ENCODE measurements around the gene PMP22.

The PMP22 gene

DNA sequence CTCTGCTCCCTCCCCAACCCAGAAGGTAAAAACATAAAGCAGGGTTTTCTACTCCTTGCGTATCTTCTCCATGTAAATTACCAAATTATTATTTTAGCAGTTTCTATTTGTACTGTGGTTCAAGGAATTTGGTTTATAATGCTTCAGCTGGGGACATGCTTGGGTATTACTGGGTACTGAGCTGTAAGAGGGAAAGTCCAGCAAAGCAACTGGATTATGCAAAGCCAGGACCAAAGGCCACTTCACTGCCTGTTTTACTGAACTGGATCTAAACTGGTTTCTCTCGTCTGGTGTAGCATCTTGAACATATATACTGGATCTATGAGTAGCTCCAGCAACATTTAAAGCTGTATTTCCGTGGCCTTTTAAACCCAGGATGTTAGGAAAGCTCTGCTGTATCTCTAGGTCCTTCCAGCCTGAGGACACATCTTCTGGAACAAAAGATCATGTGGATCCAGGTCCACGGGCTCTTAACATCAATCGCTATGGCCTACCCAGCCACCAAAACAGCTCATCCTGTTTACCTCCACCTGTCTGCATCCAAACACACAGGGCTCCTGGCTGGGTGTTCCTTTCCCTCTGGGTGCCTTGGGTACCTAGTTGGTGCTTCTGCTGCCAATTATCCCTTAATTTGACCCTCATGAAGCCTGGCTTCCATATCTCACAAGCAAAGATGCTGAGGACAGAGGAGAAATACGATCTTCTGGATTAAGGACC lies 7.2 kb downstream of the PMP22 start:
- in situ Hi-C loops (cut with MboI; ENCODE audit: low sequenced_read_pairs), result loop anchor here (25.0 kb wide), 1 partner anchor 254 kb away; no protein-coding TSS in a partner anchor

DNA sequence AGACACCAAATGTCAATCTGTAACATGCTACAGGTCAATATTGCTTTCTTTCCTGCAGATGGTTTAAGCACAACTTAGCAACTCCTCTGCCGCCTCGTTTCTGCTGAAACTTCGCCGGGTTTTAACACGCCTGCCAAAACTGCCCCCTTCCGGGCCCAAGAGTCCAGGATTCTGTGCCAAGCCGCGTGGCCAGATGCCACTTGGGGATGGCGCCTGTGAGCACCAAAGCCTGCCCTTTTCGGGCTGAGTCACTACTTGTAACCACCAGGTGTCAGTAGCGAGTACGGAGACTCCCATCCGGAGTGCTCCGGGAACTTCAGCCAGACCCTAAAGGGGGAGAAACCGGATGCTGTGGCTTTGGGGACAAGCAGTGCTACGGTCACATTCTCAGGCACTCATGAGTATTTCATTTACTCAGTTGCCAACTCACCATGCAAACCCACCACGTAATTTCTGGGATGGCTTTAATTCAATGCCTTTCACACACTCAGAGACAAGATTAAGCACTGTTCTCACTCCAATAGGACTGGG lies 7.8 kb downstream of the PMP22 start:
- in situ Hi-C loops (cut with MboI; ENCODE audit: low sequenced_read_pairs), result loop anchor here (25.0 kb wide), 1 partner anchor 255 kb away; no protein-coding TSS in a partner anchor

- in situ Hi-C loops (cut with MboI; ENCODE audit: low sequenced_read_pairs), result loop anchor here (25.0 kb wide), 1 partner anchor 256 kb away; no protein-coding TSS in a partner anchor
These were observed 8.4 kb downstream of the PMP22 start for GRCh38 chr17:15256689-15257088.

- in situ Hi-C loops (cut with MboI; ENCODE audit: low sequenced_read_pairs), result loop anchor here (25.0 kb wide), 1 partner anchor 256 kb away; no protein-coding TSS in a partner anchor
These were observed 9.2 kb downstream of the PMP22 start for GRCh38 chr17:15255713-15256454.

- in situ Hi-C loops (cut with MboI; ENCODE audit: low sequenced_read_pairs), result loop anchor here (25.0 kb wide), 1 partner anchor 262 kb away; no protein-coding TSS in a partner anchor
These were observed 14.8 kb downstream of the PMP22 start for GRCh38 chr17:15250135-15250860.

GRCh38 chr17:15249487-15249886 lies 15.6 kb downstream of the PMP22 start:
- in situ Hi-C loops (cut with MboI; ENCODE audit: low sequenced_read_pairs), result no loop called here

GRCh38 chr17:15247891-15248529 lies 17.1 kb downstream of the PMP22 start:
- in situ Hi-C loops (cut with MboI; ENCODE audit: low sequenced_read_pairs), result no loop called here

- in situ Hi-C loops (cut with MboI; ENCODE audit: low sequenced_read_pairs), result no loop called here
These were observed 20.1 kb downstream of the PMP22 start for GRCh38 chr17:15245054-15245453.

DNA sequence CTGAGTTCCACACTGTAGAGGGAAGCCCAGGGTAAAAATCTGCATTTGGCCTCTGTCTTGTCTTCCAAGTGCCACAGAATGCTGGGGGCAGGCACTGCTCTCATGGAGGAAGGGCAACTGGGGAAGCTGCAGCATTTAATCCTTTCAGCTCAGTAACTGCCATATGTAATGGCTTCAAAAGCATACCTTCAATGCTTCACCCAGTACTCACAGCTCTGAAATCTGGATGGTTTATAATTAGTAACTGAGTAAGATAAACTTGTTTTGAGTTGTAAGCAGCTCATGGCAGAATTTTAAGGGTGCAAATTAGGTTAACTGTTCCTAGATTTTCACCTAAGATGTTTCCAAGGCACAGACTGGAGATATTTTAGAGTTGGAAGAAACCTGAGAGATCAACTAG lies 24.5 kb downstream of the PMP22 start:
- in situ Hi-C loops (cut with MboI; ENCODE audit: low sequenced_read_pairs), result no loop called here

GRCh38 chr17:15239491-15239890 lies 25.6 kb downstream of the PMP22 start:
- in situ Hi-C loops (cut with MboI; ENCODE audit: low sequenced_read_pairs), result no loop called here

GRCh38 chr17:15238676-15239422 lies 26.3 kb downstream of the PMP22 start:
- in situ Hi-C loops (cut with MboI; ENCODE audit: low sequenced_read_pairs), result no loop called here

DNA sequence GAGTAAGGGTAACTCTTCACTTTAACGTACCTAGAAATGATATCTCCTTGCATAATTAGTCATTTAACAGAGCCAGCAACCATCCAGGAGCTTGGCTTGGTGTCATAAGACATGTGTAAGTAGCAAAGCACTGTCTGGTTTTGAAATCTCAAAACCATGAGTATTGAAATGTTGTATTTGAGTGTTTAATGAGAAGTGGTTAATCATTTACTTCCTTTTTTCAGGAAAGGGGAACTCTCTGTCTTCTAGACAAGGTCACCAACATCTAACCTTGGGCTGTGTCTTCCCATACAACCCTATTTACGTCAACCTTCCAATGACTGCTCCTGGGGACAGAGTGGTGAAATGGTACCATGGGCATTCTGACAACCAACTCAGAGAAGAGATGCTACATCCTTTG lies 27.1 kb downstream of the PMP22 start:
- in situ Hi-C loops (cut with MboI; ENCODE audit: low sequenced_read_pairs), result no loop called here

- in situ Hi-C loops (cut with MboI; ENCODE audit: low sequenced_read_pairs), result no loop called here
These were observed 28.1 kb downstream of the PMP22 start for GRCh38 chr17:15237106-15237425.

DNA sequence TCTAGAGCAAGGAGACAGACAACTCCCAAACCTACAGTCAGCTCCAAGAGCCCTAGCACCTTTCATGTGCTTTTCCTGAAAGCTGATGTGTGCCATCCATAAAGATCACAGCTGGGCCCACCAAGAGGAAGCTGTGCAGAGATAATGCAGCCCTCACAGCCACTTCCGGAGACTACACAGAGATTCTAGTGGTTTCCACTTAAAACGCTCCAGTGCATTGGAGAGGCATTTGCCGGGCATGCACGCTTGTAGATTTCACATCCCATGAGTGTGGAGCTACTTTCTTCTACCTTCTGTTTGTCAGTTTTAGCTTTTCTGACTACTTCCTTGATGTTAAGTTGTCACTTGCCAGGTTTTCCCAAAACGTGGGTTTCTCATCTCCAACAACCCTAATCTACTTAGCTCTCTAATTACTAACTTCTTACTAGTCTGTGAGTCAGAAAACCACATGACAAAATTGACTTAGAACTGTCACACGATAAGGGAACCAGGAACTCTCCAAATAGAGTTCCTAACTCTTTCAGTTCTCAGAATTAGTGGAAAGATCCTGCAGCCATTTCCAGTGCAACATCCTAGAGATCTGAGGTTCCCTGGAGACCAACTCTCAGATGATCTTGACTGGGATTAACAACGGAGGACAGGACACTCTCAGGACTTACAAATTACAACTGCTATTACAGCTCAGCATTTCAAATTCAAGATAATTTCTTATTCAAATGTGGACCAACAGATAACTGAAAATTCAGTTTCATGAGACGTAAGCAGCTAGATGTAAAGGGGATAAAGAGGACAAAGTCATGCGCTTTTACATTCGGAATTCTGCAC lies 28.6 kb downstream of the PMP22 start:
- in situ Hi-C loops (cut with MboI; ENCODE audit: low sequenced_read_pairs), result no loop called here

DNA sequence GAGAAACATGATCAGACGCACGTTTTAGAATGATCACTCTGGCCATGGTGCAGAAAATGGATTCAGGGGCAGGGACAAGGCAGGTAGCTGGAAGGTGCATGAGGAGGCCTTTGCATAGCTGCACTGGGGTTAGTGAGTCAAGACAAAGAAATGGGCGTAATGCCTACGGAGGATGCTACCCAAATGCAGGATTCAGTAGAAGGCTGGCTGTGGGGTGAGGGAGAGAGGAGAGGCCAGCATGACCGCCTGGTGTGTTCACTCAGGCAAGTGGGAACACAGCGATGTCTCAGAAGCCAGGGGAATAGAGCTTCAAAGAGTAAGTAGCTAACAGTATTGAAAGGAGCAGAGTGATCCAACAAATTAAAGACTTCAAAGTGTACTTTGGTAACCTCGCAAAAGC lies 31.2 kb downstream of the PMP22 start:
- in situ Hi-C loops (cut with MboI; ENCODE audit: low sequenced_read_pairs), result no loop called here

- in situ Hi-C loops (cut with MboI; ENCODE audit: low sequenced_read_pairs), result no loop called here
These were observed 31.9 kb downstream of the PMP22 start for GRCh38 chr17:15233022-15233805.

DNA sequence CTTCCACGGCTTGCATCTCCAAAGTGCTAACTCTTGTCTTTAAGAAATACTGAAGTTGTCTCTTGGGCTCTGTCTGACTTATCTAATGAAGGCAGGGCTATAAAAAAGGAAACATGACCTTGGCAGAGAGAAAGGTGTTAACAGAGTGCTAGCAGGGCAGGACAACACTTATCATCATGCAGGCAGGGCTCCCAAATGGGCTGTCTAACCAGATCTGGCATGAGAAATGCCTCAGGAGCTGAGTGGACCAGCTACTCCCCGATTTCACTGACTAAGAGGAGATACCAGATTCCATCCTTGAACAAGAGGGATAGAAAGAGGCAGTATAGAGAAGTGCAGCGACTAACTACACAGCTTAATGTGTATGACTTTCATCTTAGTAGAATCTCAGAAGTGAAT lies 32.6 kb downstream of the PMP22 start:
- in situ Hi-C loops (cut with MboI; ENCODE audit: low sequenced_read_pairs), result no loop called here

DNA sequence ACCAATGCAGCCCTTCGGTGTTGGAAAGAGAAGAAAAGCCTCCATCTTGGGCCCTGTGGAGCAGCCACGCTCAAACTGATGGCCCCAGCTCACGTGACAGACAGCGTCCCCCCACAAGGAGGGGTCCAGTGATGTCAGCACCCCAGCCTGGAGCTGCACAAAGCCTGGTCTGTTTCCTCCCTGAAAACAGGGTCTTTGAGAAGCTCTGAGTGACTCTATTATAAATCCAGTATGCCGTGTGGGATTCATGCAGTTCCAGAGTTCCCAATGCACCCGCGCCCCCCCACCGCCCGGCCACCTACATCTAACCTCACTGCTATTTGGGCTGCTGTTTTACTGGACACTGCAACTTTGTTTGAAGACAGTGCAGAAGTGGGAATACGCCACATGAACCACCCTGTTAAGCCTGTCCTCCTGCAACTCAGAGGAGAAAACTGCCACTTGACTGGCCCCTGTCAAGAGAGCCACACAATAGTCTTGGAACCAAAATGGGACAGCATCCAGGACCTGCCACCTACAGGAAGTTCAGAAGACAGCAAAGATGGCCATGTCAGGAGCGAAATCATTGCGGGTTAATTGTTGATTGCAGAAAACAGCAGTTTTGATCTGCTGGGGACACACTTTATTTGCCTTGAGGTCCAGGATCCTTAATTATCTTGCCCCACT lies 33.1 kb downstream of the PMP22 start:
- in situ Hi-C loops (cut with MboI; ENCODE audit: low sequenced_read_pairs), result no loop called here

All from HL-60/S4 treated with phorbol 12-myristate 13-acetate at 8.2 ng/mL for 4 days and 3 days (cell line).